Loucy (cell line): ENCODE data around the gene PLEKHA5.

ENCODE experiments used
- CTCF ChIP-seq: fragments of 200-600 bp; sonication (generic); conservative IDR thresholded peaks from 2 replicates; pipeline ENCODE4 v1.5.1; 2014; ENCODE audit warnings: mild to moderate bottlenecking, antibody characterized with exemption, low read length
- EZH2phosphoT487 ChIP-seq: fragments of 200-600 bp; IDR thresholded peaks from 2 replicates; pipeline ENCODE4 v1.6.1; 2018; ENCODE audit warnings: antibody characterized with exemption, mild to moderate bottlenecking, moderate library complexity, borderline replicate concordance

GRCh38 chr12:19127270-19127669 is 2.3 kb upstream of the PLEKHA5 start:
- TF ChIP-seq CTCF (no peak), EZH2phosphoT487 (no peak)
